H1 (cell line): Measurements from ENCODE around the gene RGS9. TPM values are rescaled to one million over a fixed set of nuclear protein-coding genes. Genes with fewer than 3 reads are reported as not detected.

Experiments
- CTCF ChIA-PET: fragments of 300-600 bp; sonication (Branson Sonifier 250); formaldehyde crosslinking; loops from one replicate; lab custom pipeline; 2021; ENCODE audit not compliant: partially characterized antibody; lab: Charles Lee
- POLR2A ChIA-PET: fragments of 300-600 bp; sonication (Branson Sonifier 250); formaldehyde crosslinking; loops from one replicate; lab custom pipeline; 2021; ENCODE audit warnings: inconsistent platforms; ENCODE audit not compliant: partially characterized antibody; lab: Charles Lee
- DNase-seq, 2 experiments: peaks; one replicate each; pipeline versions ENCODE4 v3.0.0 to v3.0.0-alpha.2; 2010 to 2022; ENCODE audit warnings: low spot score in 2 of 2, low read depth in 1 of 2, mixed read lengths in 1 of 2
- FAIRE-seq: peaks from 2 replicates; lab custom pipeline; 2011; peaks lifted over from hg19 to GRCh38; lab: Jason Lieb, UNC
- H2AFZ ChIP-seq: 2 replicates; pipeline ENCODE4 v1.8.1; 2012; ENCODE audit warnings: low read length, inconsistent platforms
- H2AK5ac ChIP-seq: 2 replicates; pipeline ENCODE4 v1.6.1; 2013; ENCODE audit warnings: low read depth, low read length
- H2BK120ac ChIP-seq: replicated peaks from 2 replicates; pipeline ENCODE3; 2013; ENCODE audit warnings: low read depth, low read length, inconsistent platforms
- H2BK12ac ChIP-seq: 2 replicates; pipeline ENCODE4 v1.6.1; 2013; ENCODE audit warnings: low read depth, low read length
- H2BK15ac ChIP-seq: 2 replicates; pipeline ENCODE4 v1.6.1; 2013; ENCODE audit warnings: low read length
- H2BK20ac ChIP-seq: 2 replicates; pipeline ENCODE4 v1.6.1; 2013; ENCODE audit warnings: low read length
- H2BK5ac ChIP-seq: 2 replicates; pipeline ENCODE4 v1.6.1; 2013; ENCODE audit warnings: low read depth, low read length
- H3K14ac ChIP-seq: 2 replicates; pipeline ENCODE4 v1.6.1; 2013; ENCODE audit warnings: inconsistent platforms; ENCODE audit not compliant: insufficient read length
- H3K18ac ChIP-seq: 2 replicates; pipeline ENCODE4 v1.6.1; 2013; ENCODE audit warnings: low read length; ENCODE audit errors: extremely low read depth
- H3K23ac ChIP-seq: 2 replicates; pipeline ENCODE4 v1.6.1; 2013; ENCODE audit warnings: inconsistent platforms; ENCODE audit not compliant: insufficient read length
- H3K23me2 ChIP-seq: 2 replicates; pipeline ENCODE4 v1.6.1; 2013; ENCODE audit warnings: low read depth, low read length
- H3K27ac ChIP-seq: 2 replicates; pipeline ENCODE4 v1.6.1; 2011; ENCODE audit warnings: low read depth, low read length, inconsistent platforms
- H3K27me3 ChIP-seq, 4 experiments: replicated peaks in 1 of 4; 1 replicate in 1 of 4; 2 replicates in 3 of 4; pipeline versions ENCODE4 v1.6.1 to v1.8.1; 2011 to 2013; ENCODE audit warnings: low read length in 3 of 4, mild to moderate bottlenecking in 3 of 4, inconsistent platforms in 2 of 4, mixed read lengths in 2 of 4, moderate library complexity in 1 of 4; ENCODE audit not compliant: control insufficient read depth in 3 of 4, insufficient read depth in 3 of 4; ENCODE audit errors: extremely low read depth in 1 of 4
- H3K36me3 ChIP-seq, 4 experiments: 2 replicates each; pipeline versions ENCODE4 v1.6.1 to v1.8.1; 2011 to 2013; ENCODE audit warnings: mild to moderate bottlenecking in 4 of 4, low read length in 3 of 4, moderate library complexity in 2 of 4, control low read depth in 1 of 4, inconsistent platforms in 1 of 4; ENCODE audit not compliant: insufficient read depth in 4 of 4, control insufficient read depth in 2 of 4
- H3K4ac ChIP-seq: replicated peaks from 2 replicates; pipeline ENCODE3; 2013; ENCODE audit warnings: low read length, low read depth, mixed read lengths, inconsistent platforms; ENCODE audit not compliant: insufficient read length
- H3K4me1 ChIP-seq, 4 experiments: replicated peaks in 1 of 4; 1 replicate in 1 of 4; 2 replicates in 3 of 4; pipeline versions ENCODE4 v1.6.1 to v1.8.1; 2011 to 2013; ENCODE audit warnings: low read length in 3 of 4, inconsistent platforms in 2 of 4, mixed read lengths in 1 of 4; ENCODE audit not compliant: insufficient read depth in 4 of 4, control insufficient read depth in 3 of 4
- H3K4me2 ChIP-seq, 2 experiments: 2 replicates each; pipeline versions ENCODE4 v1.6.1 to v1.8.1; 2011 to 2013; ENCODE audit warnings: low read depth in 2 of 2, low read length in 2 of 2, control low read depth in 1 of 2, inconsistent platforms in 1 of 2, mild to moderate bottlenecking in 1 of 2; ENCODE audit not compliant: insufficient read depth in 1 of 2
- H3K4me3 ChIP-seq, 4 experiments: fragments of 200-600, 300-600 bp in 1 of 4; sonication (generic), shearing (Covaris generic), sonication (Bioruptor Twin) in 1 of 4; 2 replicates each; pipeline versions ENCODE4 v1.5.1 to v1.8.1; 2011 to 2016; ENCODE audit warnings: low read length in 4 of 4, low read depth in 3 of 4, control low read depth in 2 of 4, inconsistent platforms in 2 of 4, mild to moderate bottlenecking in 2 of 4, mixed read lengths in 1 of 4, moderate library complexity in 1 of 4; ENCODE audit not compliant: insufficient read depth in 2 of 4; ENCODE audit errors: extremely low read depth in 1 of 4
- H3K56ac ChIP-seq: replicated peaks from 2 replicates; pipeline ENCODE3; 2013; ENCODE audit warnings: low read depth, mild to moderate bottlenecking, mixed read lengths, low read length, inconsistent platforms; ENCODE audit not compliant: insufficient read length
- H3K79me1 ChIP-seq: 2 replicates; pipeline ENCODE4 v1.6.1; 2013; ENCODE audit warnings: low read depth, low read length, control low read depth
- H3K79me2 ChIP-seq, 2 experiments: 2 replicates each; pipeline versions ENCODE4 v1.6.1 to v1.8.1; 2012 to 2013; ENCODE audit warnings: low read length in 2 of 2, mild to moderate bottlenecking in 2 of 2, inconsistent platforms in 1 of 2; ENCODE audit not compliant: insufficient read depth in 2 of 2, control insufficient read depth in 1 of 2
- H3K9ac ChIP-seq, 4 experiments: replicated peaks in 1 of 4; 1 replicate in 1 of 4; 2 replicates in 3 of 4; pipeline versions ENCODE4 v1.6.1 to v1.8.1; 2011 to 2013; ENCODE audit warnings: low read depth in 3 of 4, low read length in 3 of 4, control low read depth in 2 of 4, mild to moderate bottlenecking in 2 of 4, moderate library complexity in 2 of 4, inconsistent platforms in 1 of 4; ENCODE audit errors: extremely low read depth in 1 of 4
- H3K9me3 ChIP-seq, 2 experiments: 2 replicates each; pipeline versions ENCODE4 v1.6.1 to v1.8.1; 2012 to 2013; ENCODE audit warnings: mild to moderate bottlenecking in 2 of 2, moderate library complexity in 2 of 2, control low read depth in 1 of 2, inconsistent platforms in 1 of 2, low read depth in 1 of 2, low read length in 1 of 2, mixed read lengths in 1 of 2; ENCODE audit not compliant: insufficient read depth in 2 of 2
- H4K20me1 ChIP-seq, 2 experiments: replicated peaks in 1 of 2; 2 replicates each; pipeline versions ENCODE3 to v1.8.1; 2011 to 2013; ENCODE audit warnings: inconsistent platforms in 2 of 2, low read length in 2 of 2, mild to moderate bottlenecking in 1 of 2; ENCODE audit not compliant: insufficient read depth in 2 of 2, control insufficient read depth in 1 of 2
- H4K5ac ChIP-seq: 2 replicates; pipeline ENCODE4 v1.6.1; 2013; ENCODE audit warnings: low read length, low read depth, mixed read lengths, inconsistent platforms; ENCODE audit not compliant: insufficient read length
- H4K8ac ChIP-seq: 2 replicates; pipeline ENCODE4 v1.8.0; 2013; ENCODE audit warnings: mild to moderate bottlenecking, moderate library complexity, low read length, inconsistent platforms; ENCODE audit not compliant: insufficient read depth; ENCODE audit errors: extremely low read depth
- H4K91ac ChIP-seq: replicated peaks from 2 replicates; pipeline ENCODE3; 2013; ENCODE audit warnings: low read length, mixed read lengths, inconsistent platforms; ENCODE audit not compliant: insufficient read length
- BACH1 ChIP-seq: IDR thresholded peaks from 2 replicates; pipeline ENCODE4 v1.6.1; 2012; ENCODE audit warnings: low read length, improper control_type of control experiment
- BRCA1 ChIP-seq: IDR thresholded peaks from 2 replicates; pipeline ENCODE4 v1.6.1; 2012; ENCODE audit warnings: low read depth, low read length, improper control_type of control experiment
- CHD1 ChIP-seq: IDR thresholded peaks from 2 replicates; pipeline ENCODE4 v1.6.1; 2012; ENCODE audit warnings: low read depth, low read length, improper control_type of control experiment
- EGR1 ChIP-seq: IDR thresholded peaks from 2 replicates; pipeline ENCODE4 v1.6.1; 2011; ENCODE audit warnings: low read depth, low read length, borderline replicate concordance
- EZH2 ChIP-seq: fragments of 200-600 bp; sonication (generic); IDR thresholded peaks from 2 replicates; pipeline ENCODE4 v1.7.1; 2012; ENCODE audit warnings: low read depth, mild to moderate bottlenecking, moderate library complexity, low read length, inconsistent platforms; ENCODE audit not compliant: severe bottlenecking
- HDAC6 ChIP-seq: IDR thresholded peaks from one replicate; pipeline ENCODE4 v1.7.1; 2012; ENCODE audit warnings: low read depth, mild to moderate bottlenecking, inconsistent platforms, low read length, moderate library complexity
- JUN ChIP-seq: IDR thresholded peaks from 2 replicates; pipeline ENCODE4 v1.6.1; 2011; ENCODE audit warnings: low read depth, mild to moderate bottlenecking, improper control_type of control experiment, low read length
- KDM4A ChIP-seq: IDR thresholded peaks from one replicate; pipeline ENCODE4 v1.7.1; 2012; ENCODE audit warnings: low read depth, mild to moderate bottlenecking, moderate library complexity, low read length, inconsistent platforms; ENCODE audit not compliant: severe bottlenecking
- KDM5A ChIP-seq: fragments of 200-600 bp; IDR thresholded peaks from 2 replicates; pipeline ENCODE4 v1.7.1; 2012; ENCODE audit warnings: mild to moderate bottlenecking, low read length, inconsistent platforms, mixed read lengths
- NRF1 ChIP-seq: IDR thresholded peaks from 2 replicates; pipeline ENCODE4 v1.6.1; 2011; ENCODE audit warnings: mild to moderate bottlenecking, low read depth, low read length, improper control_type of control experiment
- RXRA ChIP-seq: IDR thresholded peaks from 2 replicates; pipeline ENCODE4 v1.6.1; 2011; ENCODE audit warnings: low read depth, mild to moderate bottlenecking, low read length, moderate library complexity; ENCODE audit not compliant: insufficient read depth
- SP1 ChIP-seq: IDR thresholded peaks from 2 replicates; pipeline ENCODE4 v1.6.1; 2011; ENCODE audit warnings: low read depth, low read length
- SUZ12 ChIP-seq: fragments of 200-600 bp; sonication (generic); IDR thresholded peaks from 2 replicates; pipeline ENCODE4 v1.6.1; 2012; ENCODE audit warnings: mild to moderate bottlenecking, inconsistent platforms, low read length, moderate library complexity, mixed read lengths
- USF2 ChIP-seq: IDR thresholded peaks from 2 replicates; pipeline ENCODE4 v1.6.1; 2011; ENCODE audit warnings: low read length, improper control_type of control experiment
- WGBS, 2 experiments: shearing (Covaris generic) in 1 of 2; methylation state at CpG; one replicate each; pipeline versions ENCODE4 v1.1.6 to v1.1.7; 2013 to 2015; ENCODE audit warnings: low lambda C conversion rate in 2 of 2, mixed read lengths in 2 of 2, inconsistent platforms in 1 of 2, low coverage in 1 of 2, missing lambda C conversion rate in 1 of 2; ENCODE audit not compliant: insufficient replicate concordance in 2 of 2, insufficient coverage in 1 of 2, insufficient read length in 1 of 2; ENCODE audit errors: extremely low coverage in 1 of 2, missing lambda C conversion rate in 1 of 2; 5-methylcytosine and 5-hydroxymethylcytosine counted together
- polyA plus RNA-seq, 7 experiments: library from polyadenylated mRNA; depleted of rRNA in 3 of 7; stranded (reverse) in 5 of 7; unstranded in 2 of 7; fragments of >200 nt in 5 of 7; fragments of 200-250 nt in 2 of 7; gene quantifications; 1 replicate in 5 of 7; 2 replicates in 1 of 7; 4 replicates in 1 of 7; pipeline versions ENCODE4 v1.2.1 to v1.2.3, GENCODE V29; 2011 to 2013; ENCODE audit warnings: missing spikeins in 2 of 7, mixed read lengths in 2 of 7
- total RNA-seq: library from RNA; stranded (reverse); fragmentation: NEBNext Ultra II Directional; extraction: Animal tissue kit (Norgen Biotek cat#: 25700); gene quantifications from 2 replicates; pipeline ENCODE4 v1.2.1, GENCODE V29; 2021

RGS9 gene
- total and polyA plus RNA-seq, 2 of the 8 experiments (the other 6 are each of a cell fraction or from before 2014, with no cell fraction given): 8.9 to 20.5 TPM

GRCh38 chr17:65246252-65246651 lies 109.1 kb downstream of the RGS9 start:
- Histone ChIP-seq H4K8ac (no peak overlapping the region), H3K23me2 (no peaks in the 10 kb centered on the region; the same call in 1 of the 2 replicates), H3K14ac (no peak overlapping the region), H3K4me2 (no peak overlapping the region), H3K27ac (no peak overlapping the region), H3K9me3 (no peaks in the 10 kb centered on the region), H3K18ac (no peak overlapping the region), H2AFZ (peak overlapping the region; percentile 62; the same call in 1 of the 2 replicates), H3K79me2 (no peaks in the 10 kb centered on the region), H2BK20ac (no peak overlapping the region), H2AK5ac (no peak overlapping the region), H3K4me1 (peaks cover 0 to 6% (median 5%) of the 10 kb centered on the region in 4 experiments; a peak in 4 of 7 replicates), H4K20me1 (no peaks in the 10 kb centered on the region), H3K23ac (no peak overlapping the region), H3K9ac (no peak overlapping the region), H3K36me3 (no peaks in the 10 kb centered on the region), H3K27me3 (no peaks in the 10 kb centered on the region), H4K5ac (no peak overlapping the region), H3K4ac (no peak overlapping the region), H2BK12ac (0 out of 2 replicates have a peak overlapping the region, but pooled peaks have one; percentile 50), H3K4me3 (no peak overlapping the region), H2BK5ac (no peak overlapping the region), H2BK120ac (no peak overlapping the region), H2BK15ac (no peak overlapping the region), H3K56ac (no peak overlapping the region), H3K79me1 (no peaks in the 10 kb centered on the region), H4K91ac (no peak overlapping the region)
- ChIA-PET CTCF (interaction anchor here (0.7 to 3.4 kb wide), 2 partner anchors 14 to 17 kb away, joined by 3 to 18 read pairs; no protein-coding TSS in a partner anchor), POLR2A (no interaction called here)
- FAIRE-seq (no peak), DNase-seq (no peak)
- 87% methylated on average over 4 of the region's 4 CpGs; no CpG with 5 or more reads in 1 of the 2 experiments for WGBS, 2 experiments
- TF ChIP-seq JUN (no peak), BACH1 (no peak), CHD1 (no peak), EGR1 (no peak), SUZ12 (no peak), NRF1 (no peak), HDAC6 (no peak), SP1 (no peak), RXRA (no peak), EZH2 (no peak), USF2 (no peak), KDM4A (no peak), KDM5A (no peak), BRCA1 (no peak)
